H54 (cell line): ENCODE data around the gene CHTOP.

Experiments
- DNase-seq: peaks from one replicate; pipeline ENCODE4 v3.0.0; 2011; ENCODE audit warnings: low spot score, mixed read lengths; ENCODE audit not compliant: insufficient read length
- FAIRE-seq: peaks from 3 replicates; lab custom pipeline; 2011; peaks lifted over from hg19 to GRCh38; lab: Jason Lieb, UNC
- POLR2A ChIP-seq: IDR thresholded peaks from 2 replicates; pipeline ENCODE4 v1.6.1; 2011; ENCODE audit warnings: low read depth, mild to moderate bottlenecking, low read length

CHTOP gene

DNA sequence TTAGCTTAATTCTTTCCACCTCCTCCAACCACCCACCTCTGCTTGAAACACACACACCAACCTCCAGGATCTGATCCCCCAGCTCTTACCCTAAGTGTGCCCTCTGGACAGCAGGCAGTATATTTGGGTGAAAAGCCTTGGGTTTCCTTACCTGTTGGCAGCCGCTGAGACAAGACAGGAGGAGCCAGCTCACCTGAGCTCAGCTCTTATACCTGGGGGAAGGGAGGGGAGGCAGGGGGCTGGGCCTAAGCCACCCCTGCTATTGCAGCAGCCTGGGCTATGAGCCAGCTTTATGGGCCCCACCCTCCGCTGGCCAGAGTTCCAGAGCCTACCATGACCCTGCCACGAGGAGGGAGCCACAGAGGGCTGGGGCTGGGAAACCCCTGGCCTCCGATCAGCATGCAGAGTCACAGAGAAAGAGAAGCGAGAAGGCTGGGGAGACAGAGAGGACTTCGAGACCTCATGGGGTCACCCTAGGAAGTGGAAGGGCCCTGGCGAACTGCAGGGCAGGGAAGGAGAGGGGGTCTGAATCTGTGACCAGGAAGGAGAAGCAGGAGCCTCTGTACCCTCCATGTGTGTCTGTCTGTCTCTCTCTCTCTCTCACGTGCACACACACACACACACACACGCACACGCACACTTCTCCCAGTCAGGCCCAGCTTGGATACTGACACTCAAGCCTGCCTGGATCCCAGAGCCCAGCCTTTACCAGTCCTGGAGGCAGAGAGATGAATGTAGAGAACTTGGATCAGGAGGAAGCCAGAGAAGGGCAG lies 17.5 kb upstream of the CHTOP start, which contains the start of gene S100A14:
Gene S100A14 (minus strand): TSS at position 182 of the 773 bp plus-strand sequence. CDS start 467 bp downstream, outside the sequence.
- DNase-seq (no peak), FAIRE-seq (no peak)
- TF ChIP-seq POLR2A, result no peak

DNA sequence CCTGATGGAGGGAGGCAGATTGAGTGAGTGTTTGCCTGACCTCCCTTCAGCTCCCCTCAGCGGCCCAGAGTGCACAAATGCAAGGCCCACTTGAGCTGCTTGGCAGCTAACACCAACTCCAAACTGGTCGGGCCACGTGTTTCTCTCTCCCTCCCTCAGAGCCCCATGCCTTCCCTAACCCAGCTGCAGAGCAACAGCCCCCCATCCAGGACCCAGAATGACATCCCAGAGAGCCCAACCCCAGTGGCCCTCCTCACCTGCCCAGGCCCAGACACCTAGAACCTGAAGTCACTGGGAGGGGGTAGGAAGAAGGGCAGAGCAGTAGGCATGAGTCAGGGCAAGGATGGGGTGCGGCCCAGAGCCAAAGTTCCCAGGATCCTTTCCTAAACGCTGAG lies 17.0 kb upstream of the CHTOP start:
- FAIRE-seq, result no peak
- TF ChIP-seq POLR2A, result no peak

DNA sequence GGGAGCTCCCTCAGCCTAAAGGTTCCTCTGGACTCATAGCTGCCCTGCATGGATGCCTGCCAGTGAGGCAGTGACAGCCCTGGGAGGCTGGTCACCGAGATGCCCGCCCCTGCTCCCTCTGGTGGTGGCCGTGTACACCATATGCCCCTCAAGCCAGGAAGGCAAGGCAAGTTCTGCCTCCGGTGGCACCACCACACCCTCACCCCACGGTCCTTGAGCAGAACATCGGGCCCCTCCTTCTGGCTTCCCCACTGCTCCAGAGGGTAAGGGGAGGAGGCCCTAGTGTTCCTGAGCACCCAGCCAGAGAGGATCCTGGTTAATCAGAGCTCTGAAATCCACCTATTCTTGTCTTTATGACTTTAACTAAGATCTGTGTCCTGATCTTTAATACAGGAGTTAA lies 16.2 kb upstream of the CHTOP start:
- DNase-seq, result peak; percentile 57
- TF ChIP-seq POLR2A, result 0 out of 2 replicates have a peak, but pooled peaks have one; percentile 28
- FAIRE-seq, result no peak

More for the DNA sequence above, 17.0 kb upstream of the CHTOP start:
- no peak for DNase-seq

DNA sequence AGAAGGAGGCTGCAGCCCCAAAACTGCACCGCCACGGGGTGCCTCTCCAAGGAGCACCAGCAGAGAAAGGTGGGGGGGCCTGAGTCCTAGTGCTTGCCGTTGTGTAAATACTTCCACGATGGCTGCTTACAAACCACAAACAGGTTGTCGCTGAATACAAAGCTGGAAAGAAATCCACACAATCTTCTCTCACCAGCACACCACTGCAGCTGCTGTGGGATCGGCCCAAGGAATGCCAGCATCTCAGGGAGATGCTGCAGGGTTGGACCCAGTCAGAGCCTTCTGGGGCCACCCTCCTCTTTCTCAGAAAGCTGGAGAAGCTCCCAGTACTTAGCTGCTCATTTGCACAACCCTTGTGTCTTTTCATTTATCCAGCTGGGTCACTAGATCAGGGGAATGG lies 14.7 kb upstream of the CHTOP start:
- DNase-seq, result no peak
- TF ChIP-seq POLR2A, result no peak

DNA sequence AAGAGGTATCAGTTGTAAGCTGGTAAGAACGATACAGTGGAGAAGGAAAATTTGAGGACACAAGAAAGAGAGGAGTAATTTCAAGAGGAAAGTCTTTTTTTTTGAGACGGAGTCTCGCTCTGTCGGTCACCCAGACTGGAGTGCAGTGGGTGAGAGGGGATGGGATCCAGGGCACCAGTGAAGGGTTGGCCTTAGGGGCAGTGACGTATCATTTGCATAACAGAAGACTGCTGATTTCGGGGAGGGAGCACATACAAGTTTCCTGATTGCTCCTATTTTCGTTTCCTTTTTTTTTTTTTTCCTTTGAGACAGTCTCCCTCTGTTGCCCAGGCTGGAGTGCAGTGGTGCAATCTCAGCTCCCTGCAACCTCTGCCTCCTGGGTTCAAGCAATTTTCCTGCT lies 10.8 kb upstream of the CHTOP start:
- DNase-seq (no peak), FAIRE-seq (no peak)
- TF ChIP-seq POLR2A, result no peak

More for the DNA sequence above, 14.7 kb upstream of the CHTOP start:
- FAIRE-seq, result no peak

DNA sequence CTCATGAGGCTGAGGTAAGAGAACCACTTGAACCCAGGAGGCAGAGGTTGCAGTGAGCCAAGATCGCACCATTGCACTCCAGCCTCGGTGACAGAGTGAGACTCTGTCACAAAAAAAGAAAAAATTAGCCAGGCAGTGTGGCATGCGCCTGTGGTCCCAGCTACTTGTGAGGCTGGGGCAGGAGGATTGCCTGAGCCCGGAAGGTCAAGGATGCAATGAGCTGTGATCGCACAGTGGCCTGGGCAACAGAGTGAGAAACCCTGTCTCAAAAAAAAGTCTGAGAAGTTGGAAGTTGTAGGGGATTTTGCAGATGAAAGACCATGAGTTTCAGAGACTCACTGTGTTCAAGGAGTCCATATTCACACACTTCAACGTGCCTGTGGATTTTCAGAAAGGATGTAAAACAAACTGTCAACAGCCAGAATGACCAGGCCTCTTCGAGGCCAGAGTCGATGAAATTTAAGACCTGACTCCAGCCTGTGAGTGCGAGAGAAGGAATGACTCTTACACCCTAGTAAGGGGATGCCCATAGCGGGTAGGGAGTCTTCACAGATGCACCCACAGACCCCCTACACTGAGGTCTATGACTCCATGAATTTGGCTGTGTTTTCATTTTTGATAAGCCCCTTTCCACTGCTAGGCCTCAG lies 8.8 kb upstream of the CHTOP start:
- FAIRE-seq (no peak), DNase-seq (no peak)
- TF ChIP-seq POLR2A, result no peak

DNA sequence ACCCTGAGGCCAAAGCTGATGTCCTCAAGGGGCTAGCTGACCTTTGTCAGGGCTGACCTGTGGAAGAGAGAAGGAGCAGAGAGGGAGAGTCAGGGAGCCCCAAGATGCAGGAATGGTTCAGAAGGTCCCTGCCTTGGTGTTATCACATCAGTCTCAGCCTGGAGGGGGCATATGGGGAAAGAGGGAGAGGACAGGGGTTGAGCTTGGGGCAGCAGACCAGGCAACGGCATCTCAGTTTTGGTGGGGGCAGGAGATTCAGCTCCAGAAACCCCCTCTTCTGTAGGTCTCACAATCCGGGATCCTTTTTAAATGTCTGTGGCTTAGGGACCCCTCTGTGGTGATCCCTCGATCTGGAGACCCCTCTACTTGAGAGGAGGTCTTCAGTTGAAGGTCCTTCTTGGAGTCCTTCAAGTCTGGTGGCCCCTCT lies 7.4 kb upstream of the CHTOP start:
- no peak for TF ChIP-seq POLR2A
- DNase-seq (no peak), FAIRE-seq (no peak)

DNA sequence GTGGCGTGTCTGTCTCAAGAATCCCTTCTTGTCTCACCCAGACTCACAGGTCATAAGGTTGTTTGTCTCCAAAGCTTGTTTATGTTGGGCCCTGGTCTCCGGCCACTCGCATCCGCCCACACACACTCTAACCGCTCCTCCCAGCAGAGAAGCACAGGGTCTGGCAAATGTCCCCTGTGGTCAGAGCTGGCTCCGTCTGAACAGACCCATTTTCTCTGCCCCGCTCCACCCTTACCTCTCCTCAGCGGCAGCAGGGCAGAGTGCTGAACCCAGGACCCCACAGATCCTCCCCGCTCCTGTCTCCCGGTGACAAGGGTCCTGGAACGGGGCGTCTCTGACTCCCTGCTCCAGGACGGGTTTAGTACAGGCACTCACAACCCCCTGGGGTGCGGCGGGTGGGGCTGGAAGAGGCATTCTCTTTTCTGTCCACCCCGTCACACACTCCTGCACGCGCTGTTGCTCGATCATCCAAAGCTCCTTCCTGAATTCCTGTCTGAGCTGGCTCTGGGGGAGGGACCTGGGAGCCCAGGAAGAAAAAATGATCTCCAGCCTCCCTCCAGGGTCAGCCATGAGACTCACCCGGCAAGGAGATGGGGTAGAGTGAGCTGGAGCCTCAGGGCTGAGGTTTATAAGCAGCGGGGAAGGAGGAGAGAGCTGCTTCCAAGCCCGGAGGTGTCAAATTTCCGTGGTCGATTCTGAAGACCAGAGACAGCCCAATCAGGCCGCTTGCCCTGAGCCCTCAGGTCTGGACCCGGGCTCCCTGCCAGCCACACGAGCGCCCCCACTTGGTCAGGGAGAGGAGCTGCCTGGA lies 6.8 kb upstream of the CHTOP start, which contains the start of gene S100A13:
Gene S100A13 (minus strand): TSS at position 602 of the 811 bp plus-strand sequence. CDS start 1,033 bp downstream, outside the sequence.
- FAIRE-seq (no peak), DNase-seq (peak; percentile 89)
- peak; percentile 80 for TF ChIP-seq POLR2A

DNA sequence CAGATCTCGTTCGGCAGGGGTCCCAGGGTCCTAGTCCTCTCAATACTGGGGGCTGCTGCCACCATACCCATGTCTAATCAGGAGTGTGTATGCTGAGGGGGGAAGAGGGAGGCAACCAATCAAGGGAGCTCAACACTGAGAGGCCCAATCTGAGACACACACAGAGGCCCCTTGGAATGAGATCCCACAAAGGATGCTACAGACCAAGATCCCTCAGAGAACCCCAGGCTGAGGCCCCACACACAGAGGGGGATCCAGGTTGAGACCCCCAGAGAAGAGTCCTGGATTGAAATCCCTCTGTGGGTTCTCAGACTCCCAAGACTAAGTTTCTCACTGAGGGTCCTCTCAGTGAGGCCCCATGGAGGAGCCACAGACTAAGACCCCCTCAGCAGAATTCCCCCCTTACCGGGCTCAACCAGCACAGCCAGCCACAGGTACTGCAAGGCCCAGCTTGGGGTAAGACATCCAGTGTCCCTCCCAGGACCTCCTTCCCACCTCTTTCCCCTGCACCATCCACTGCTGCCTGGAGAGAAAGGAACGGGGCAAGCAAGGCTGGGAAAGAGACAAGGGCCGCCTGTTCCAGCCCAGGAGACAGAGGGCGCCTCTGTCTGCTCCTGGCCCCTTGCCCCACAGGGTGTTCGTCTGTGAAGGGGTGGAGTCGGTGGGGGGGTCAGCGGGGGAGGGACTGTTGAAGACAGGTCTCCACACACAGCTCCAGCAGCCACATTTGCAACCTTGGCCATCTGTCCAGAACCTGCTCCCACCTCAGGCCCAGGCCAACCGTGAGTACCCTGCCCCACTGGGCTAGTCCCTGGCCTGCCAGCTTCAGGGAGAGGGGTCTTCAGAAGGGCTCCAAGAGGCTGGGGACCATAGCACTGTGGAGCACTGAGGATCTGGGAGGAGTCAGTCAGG lies 5.9 kb upstream of the CHTOP start, which contains the start of gene S100A1:
Gene S100A1 (plus strand): TSS at position 720 of the 912 bp plus-strand sequence. CDS start 2,088 bp downstream, outside the sequence.
- FAIRE-seq, result no peak

DNA sequence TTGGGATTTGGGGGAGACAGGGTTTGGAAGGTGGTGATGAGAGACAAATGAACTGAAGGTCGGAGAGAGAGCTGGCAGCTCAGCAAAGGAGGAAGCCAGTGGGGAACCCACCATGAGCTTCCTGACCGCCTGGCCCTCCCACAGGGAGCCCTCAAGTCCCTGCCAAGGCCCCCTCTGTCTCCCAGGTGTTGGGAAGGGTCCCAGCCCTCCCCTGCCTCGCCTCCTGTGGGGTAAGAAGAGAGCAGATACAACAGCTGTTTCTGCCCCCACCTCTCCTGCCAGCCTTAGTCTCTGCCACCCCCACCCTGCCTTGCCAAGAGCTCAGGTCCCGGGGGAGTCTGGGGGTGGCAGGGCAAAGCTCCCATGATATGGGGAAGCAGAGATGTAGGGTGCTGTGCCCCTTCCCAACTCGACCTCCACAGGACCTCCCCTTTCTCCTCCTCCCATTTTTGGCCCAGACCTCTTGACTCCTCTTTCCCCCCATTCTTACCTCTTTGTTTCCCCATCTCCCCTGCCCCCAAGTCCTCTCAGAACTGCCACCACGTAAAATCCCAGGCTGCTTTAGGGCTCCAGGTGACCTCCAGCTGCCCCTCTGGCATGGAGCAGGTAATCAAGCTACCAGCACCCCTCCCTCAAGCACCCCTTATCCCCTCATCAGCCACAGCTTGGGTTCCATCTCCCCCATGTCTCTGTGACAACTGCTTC lies 5.1 kb upstream of the CHTOP start:
- TF ChIP-seq POLR2A, result no peak
- FAIRE-seq, result no peak
- no peak for DNase-seq

More for the DNA sequence above, 5.9 kb upstream of the CHTOP start, which contains the start of gene S100A1:
- no peak for TF ChIP-seq POLR2A
- no peak for DNase-seq

DNA sequence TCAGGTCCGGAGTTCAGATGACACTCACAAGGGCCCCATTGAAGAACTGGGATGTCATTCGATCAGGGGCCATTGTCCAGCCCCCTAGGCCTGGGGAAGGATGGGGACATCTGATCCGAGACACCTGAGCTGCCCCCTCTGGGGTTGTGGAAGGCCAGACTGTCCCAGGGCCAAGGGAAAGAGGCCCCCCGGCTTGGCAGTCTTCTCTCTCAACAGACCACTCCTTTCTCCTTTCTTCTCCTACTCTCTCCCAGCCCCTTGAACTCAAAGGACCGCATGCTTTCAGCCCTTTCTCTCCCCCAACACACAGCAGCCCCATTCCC lies 4.6 kb upstream of the CHTOP start:
- FAIRE-seq, result no peak
- no peak for TF ChIP-seq POLR2A
- no peak for DNase-seq

DNA sequence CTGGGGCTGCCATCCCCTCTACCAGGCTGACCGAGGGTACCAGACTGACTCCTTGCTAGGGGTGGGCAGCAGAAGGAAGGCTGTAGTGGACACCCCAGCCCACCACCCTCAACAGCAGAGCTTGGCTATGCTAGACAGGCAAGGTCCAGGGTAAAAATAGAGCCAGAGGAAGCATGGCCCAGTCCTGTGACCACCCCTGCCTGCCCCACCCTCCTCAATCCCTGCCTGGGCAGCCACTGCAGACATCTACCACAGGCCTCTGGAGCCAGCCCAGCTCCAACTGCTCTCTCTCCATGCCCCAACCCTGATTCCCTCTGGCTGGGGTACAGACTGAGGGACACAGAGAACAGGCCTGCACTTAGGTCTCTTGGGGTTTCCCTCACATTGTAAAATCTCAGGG lies 3.9 kb upstream of the CHTOP start:
- no peak for FAIRE-seq
- no peak for TF ChIP-seq POLR2A
- DNase-seq, result no peak

DNA sequence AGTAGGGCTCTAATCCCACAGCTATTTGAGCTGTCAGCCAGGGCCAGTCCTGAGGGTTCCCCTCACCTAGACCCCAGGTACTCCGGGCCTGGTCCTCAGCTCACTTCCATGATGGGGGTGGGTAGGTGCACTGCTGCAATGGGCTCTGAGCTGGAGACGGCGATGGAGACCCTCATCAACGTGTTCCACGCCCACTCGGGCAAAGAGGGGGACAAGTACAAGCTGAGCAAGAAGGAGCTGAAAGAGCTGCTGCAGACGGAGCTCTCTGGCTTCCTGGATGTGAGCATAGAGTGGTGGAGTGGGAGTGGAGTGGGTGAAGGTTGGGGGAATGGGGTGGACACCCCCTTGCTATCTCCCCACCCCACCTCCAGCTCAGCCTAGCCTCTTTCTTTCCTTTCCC lies 3.5 kb upstream of the CHTOP start:
- no peak for DNase-seq
- no peak for TF ChIP-seq POLR2A
- FAIRE-seq, result no peak
